ENCODE data around the gene AMFR.

Gene AMFR

GRCh38 chr16:56345406-56346050 is 79.8 kb downstream of the AMFR start:
- DNase-seq: no peak

DNA sequence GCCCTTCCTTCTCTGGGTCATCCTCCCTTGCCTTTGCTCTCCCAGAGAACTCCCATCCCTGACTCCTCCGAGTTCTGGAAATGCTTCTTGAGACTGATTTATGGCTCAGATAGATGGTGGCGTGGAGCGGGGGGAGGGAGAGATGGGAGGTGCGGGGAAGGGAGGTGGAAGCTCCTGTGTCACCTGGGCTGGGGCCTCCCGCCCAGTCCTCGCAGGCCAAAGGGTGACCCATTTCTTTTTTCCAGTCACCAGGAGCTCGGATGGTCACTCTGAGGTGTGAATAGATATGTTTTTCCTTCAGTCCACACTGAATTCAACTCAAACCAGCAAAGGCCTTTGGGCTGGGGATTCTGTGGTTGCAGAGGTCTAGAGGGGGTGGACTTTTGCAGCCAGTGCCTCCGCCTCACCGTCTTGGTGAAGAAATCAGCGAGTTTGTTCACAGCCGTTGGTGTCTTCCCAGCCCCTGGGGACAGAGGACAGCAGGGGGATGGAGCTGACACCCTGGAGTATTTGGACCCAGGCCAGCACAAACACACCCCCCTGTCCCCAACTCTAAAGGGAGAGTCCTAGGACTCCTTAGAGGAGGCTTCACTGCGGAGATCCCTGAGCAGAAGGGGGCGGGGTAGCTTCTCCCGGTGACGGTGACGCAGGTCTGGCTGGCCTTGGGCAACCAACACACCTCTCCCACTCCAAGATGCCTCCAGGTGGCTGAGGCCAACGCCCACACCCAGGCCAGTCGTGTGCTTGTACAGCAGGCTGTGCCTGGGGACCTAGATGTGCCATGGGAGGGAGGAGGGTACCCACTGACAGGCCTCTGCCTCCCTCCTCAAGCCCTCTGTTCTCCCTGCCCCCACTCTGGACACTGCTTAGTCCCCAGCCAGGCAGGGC is 80.6 kb downstream of the AMFR start:
- no peak for DNase-seq

DNA sequence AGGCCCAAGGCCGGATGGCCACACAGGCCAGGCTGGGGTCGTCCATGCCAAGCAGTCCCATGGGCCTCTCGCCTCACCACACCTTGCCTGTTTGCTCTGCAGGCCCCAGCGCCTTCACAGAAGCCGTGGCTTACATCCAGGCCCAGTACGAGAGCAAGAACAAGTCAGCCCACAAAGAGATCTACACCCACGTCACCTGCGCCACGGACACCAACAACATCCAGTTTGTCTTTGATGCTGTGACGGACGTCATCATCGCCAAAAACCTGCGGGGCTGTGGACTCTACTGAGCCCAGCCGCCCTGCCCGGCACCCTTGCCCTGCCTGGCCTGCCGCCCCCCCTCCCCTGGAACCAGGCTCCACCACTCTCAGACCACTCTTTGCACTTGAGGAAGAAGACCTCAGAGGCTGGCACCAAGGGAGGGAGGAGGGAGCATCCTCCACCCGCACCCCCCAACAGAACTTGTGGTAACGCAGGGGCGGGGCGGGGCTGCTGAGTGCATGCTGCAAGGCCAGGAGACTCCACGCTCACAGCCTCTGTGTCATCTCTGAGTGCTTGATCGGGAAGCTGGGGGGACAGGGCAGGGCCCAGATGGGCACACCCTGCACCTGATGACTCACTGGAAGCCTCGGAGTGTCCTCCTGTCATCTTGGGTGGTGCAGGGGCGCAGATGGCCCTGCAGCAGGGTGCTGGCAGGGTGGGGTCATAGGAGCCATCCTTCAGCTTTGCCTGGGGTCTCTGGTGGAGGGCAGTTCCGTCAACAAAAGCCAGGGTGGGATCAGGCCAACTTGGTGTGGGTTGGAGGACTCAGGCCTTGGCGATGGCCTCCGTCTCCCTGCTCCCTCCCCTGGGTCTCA is 81.5 kb downstream of the AMFR start:
- no peak for DNase-seq

DNA sequence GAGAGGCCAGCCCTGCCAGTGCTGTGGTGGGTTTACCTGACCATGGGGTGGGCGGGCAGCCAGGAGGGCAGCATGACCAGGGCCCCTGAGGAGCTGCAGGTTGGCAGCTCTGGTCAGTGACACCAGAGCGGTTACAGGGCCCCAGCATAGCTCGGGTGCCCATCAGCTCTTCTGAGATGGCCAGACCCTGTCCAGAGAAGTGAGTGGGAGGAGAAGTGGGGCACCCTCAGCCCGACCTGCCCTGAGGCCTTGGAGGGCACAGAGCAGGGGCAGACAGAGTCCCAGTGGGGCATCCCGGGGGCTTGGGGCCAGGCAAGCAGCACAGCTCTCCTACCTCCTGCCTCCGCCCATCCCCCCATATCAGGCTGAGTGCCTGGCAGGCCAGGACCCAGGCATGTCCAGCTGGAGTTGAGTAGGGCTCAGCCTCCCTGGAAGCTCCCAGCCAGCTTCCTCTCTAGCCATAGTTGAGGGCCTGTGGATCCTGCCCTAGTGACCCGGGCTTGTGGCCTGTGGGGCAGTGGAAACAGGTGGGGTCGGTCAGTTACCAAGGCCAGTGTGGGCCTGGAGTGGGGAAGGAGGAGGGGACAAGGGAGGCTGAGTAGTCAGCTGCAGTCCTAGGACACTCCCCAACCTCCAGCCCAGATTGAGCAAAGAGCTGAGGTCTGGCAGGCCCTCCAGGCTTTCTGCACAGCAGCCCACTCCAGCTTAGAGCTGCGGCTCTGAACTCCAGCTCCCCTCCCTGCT is 83.5 kb downstream of the AMFR start:
- no peak for DNase-seq

DNA sequence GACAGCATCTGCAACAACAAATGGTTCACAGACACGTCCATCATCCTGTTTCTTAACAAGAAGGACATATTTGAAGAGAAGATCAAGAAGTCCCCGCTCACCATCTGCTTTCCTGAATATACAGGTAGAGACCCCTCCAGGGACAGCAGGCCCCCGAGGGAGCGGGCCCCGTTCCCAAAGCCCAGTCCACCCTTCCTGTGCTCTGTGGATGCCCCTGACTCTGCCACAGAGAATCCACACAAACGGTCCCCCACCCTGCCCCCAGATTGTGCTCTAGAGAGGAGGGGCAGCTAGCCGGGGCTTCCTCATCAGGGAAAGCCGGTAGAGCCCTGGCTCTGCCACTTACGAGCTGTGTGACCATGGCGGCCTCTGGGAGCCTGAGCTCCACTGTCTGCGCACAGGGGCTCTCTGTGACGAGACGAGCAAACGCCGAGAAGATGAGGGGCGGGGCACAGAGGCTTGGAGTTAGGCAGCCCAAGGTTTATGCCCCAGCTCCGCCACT is 84.4 kb downstream of the AMFR start:
- DNase-seq: no peak

GRCh38 chr16:56340416-56340815 is 84.9 kb downstream of the AMFR start:
- DNase-seq: no peak

DNA sequence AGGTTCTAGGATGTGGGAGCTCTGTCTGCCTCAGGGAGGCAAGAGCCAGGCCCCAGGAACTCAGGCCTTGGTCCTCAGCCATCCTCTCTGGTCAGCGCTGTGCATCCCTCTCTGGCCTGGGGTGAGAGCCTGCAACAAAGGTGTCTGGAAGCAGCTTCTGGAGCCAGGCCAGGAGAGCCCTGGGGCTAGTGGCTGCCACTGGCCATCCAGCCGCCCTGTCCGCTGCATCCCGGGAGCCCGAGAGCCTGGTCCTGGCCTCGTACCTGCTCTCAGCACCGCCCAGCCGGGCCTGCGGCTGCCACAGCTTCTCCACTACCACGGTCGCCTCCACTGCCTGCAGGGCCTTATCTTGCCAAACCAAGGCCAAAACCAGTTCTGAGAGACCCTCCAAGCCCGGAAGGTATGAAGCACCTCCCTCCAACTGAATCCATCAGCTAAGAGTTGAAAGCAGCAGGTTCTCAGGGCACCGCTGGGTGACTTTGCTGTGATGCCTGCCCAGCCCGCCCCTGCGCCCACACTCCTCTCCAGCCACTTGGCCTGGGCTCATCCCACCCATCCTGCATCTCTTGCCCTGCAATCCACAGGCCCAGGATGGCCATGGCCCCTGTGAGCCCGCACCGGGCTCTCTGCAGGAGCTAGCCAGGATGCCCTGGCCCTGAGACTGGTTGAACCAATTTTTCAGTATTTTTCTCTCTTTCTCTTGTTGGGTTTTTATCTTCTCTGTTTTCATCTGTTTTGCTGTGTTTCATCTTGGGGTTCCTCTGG is 85.7 kb downstream of the AMFR start:
- no peak for DNase-seq

DNA sequence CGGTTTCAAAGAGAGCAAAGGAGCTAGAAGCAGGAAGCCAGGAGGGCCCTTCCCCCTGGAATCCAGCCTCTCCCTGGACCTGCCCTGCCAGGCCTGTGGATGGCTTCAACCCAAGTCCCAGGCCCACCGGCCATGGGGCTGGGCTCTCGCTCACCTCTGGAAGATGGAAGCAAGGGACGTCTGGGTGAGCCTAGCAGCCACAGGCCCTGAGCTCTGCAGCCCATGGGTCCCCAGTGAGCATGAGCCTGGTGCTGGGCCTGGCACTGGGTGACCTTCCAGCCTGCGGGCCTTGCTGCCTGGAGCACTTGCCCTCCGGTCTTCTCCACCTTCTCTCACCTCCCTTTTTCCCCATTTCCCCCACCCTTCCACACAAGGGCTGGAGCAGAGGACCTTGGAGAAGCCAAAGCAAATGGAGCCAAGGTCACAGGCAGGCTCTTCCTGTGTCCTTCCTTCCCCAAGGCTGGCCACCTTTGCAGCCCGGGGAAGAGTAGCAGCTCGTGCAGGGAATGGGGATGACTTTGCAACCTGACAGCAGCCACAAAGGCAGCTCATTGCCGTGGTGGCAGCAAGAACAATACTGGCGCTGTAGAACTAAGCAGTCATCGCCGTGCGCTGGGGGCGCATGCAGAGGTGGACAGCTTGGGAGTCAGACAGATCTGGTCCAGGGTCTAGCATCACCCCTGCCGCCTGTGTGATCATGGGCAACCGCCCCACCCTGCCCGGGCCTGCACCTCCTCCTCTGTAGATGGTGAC is 86.6 kb downstream of the AMFR start:
- no peak for DNase-seq

DNA sequence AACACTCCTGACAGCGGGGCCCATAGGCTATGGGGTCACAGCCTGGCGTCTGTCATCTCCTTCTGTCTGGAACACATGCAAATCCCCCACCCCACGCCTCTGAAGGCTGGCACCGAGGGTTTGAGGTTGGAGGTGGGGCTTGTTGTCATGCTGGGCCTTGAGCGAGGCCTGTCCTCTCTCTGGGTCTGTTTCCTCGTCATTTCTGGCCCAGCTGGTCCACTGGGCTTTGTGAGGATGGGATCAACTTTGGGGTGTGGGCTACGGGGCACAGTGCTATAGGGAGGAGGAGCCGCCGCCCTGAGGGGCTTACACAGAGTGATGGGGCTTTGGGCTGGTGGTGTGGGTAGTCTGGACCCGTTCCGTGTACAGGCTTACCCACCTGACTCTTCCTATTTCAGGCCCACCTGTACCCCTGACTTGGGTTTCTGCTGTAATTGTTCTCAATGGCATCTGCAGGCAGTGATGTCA is 87.5 kb downstream of the AMFR start:
- DNase-seq: no peak

GRCh38 chr16:56337131-56337857 is 88.1 kb downstream of the AMFR start:
- DNase-seq: no peak

DNA sequence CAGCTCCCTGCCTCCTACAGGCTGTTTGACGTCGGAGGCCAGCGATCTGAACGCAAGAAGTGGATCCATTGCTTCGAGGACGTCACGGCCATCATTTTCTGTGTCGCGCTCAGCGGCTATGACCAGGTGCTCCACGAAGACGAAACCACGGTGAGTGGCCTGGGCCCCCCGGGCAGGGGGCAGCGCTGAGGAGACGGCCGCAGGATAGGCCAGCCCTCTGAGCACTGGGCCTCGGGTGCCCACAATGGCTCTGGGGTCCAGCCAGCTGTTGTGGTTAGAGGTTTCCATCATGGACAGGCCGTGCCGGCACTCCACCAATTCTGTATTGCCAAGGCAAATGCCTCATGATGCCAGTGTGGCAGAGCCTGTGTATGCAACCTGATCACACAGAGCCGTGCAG is 88.6 kb downstream of the AMFR start:
- DNase-seq: no peak

GRCh38 chr16:56336071-56336688 is 89.2 kb downstream of the AMFR start:
- no peak for DNase-seq

DNA sequence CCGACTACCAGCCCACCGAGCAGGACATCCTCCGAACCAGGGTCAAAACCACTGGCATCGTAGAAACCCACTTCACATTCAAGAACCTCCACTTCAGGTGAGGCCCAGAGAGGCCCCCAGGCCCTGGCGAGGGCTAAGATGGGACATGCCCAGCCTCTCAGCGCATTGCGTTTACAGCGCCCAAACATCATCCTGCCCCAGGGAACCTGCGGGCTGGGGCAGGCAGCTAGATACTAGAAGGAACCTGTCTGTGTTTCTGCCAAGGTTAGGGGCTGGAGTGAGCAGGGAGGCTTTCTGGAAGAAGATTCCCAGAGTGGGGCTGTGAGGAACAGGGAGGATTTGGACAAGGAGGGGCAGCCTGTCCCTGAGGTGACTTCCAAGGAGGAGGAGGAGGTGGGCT is 90.6 kb downstream of the AMFR start:
- no peak for DNase-seq

DNA sequence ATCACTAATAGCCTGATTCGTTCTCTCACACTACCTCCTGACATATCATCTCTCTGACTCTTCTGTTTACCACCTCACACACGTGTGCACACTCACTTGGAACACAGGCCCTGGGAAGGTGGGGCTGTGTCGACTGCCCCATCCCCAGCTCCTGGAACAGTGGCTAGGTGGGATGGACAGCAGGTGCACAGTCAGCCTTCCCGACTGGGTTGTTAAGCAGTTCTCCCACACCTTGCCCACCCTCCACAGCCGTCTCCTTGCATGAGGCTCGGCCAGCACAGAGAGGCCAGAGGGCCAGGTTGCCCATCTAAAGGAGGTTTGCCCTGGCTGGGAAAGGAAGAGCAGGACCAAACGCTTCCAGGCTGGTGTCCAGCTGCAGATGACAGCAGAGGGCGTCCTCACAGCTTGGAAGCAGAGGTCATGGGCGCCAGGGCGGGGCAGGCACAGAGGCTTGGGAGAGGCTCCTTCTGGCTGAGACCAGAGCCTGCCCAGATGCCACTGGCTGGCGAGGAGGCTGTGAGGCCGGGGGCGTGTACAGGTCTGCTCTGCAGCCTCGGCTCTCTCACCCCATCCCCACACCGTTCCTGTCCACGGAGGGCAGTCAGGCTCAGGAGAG is 92.8 kb downstream of the AMFR start:
- DNase-seq: no peak

DNA sequence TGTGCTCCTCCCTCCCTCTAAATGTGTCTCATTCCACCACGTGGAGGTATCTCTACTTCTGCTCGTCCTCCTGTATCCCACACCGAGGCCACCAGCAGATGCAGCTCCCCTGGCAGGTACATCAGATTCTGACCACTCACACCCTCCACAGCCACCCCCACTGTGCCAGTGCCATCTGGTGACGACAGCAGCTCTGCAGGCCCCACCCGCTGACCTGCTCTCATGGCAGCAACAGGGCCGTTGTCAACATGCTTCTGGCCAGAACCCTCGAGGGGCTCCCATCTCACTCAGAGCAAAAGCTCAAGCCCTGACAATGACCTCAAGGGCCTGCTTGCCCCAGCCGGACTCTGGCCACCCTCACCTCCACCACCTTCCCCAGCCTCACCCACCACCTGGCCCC is 93.4 kb downstream of the AMFR start:
- DNase-seq: no peak

- no peak for DNase-seq
Observed at GRCh38 chr16:56331399-56331798, 93.9 kb downstream of the AMFR start.

GRCh38 chr16:56330476-56330875 is 94.9 kb downstream of the AMFR start:
- DNase-seq: no peak

GRCh38 chr16:56329887-56330286 is 95.5 kb downstream of the AMFR start:
- no peak for DNase-seq

Measured in KG1 (cell line).